NB4 (cell line): ENCODE measurements around the gene TCERG1L.

Experiments
- POLR2A ChIP-seq: IDR thresholded peaks from 2 replicates; pipeline ENCODE4 v1.6.1; 2011; ENCODE audit warnings: mild to moderate bottlenecking; ENCODE audit not compliant: insufficient read length; ENCODE audit errors: extremely low read depth
- TF ChIP-seq, protein P1 (sequence below): IDR thresholded peaks from 2 replicates; pipeline ENCODE4 v1.6.1; 2011; ENCODE audit warnings: low read depth, low read length

DNA sequence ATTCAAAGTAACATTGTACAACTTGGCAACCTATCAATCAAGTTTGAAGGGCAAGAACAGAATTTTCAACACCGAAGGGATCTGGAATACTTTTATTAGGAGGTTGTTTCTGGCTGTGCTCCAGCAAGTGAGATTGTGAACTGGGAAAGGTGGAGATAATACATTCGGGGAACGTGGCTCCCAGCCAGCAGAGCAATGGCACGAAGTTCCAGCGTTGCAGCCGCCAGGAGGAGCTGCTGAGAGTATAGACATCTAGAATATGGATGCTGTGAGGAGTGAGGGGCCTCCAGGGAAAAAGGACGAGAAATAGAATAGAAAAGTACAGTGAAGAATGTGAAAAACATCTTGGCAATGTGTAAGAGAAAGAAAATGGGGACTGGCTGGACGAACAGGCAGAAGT lies 69.5 kb downstream of the TCERG1L start:
- TF ChIP-seq, protein P1, sequence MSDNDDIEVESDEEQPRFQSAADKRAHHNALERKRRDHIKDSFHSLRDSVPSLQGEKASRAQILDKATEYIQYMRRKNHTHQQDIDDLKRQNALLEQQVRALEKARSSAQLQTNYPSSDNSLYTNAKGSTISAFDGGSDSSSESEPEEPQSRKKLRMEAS: no peak
- TF ChIP-seq POLR2A: no peak
